ENCODE measurements around the gene TJP3. TPM values are rescaled to one million over a fixed set of nuclear protein-coding genes. Genes with fewer than 3 reads are reported as not detected.
A peak's percentile ranks its signal among the peaks of the same experiment; 100 is the strongest.

The TJP3 gene
- total and polyA plus RNA-seq, 2 experiments from 2014 or later: 23.7 to 49.2 TPM

DNA sequence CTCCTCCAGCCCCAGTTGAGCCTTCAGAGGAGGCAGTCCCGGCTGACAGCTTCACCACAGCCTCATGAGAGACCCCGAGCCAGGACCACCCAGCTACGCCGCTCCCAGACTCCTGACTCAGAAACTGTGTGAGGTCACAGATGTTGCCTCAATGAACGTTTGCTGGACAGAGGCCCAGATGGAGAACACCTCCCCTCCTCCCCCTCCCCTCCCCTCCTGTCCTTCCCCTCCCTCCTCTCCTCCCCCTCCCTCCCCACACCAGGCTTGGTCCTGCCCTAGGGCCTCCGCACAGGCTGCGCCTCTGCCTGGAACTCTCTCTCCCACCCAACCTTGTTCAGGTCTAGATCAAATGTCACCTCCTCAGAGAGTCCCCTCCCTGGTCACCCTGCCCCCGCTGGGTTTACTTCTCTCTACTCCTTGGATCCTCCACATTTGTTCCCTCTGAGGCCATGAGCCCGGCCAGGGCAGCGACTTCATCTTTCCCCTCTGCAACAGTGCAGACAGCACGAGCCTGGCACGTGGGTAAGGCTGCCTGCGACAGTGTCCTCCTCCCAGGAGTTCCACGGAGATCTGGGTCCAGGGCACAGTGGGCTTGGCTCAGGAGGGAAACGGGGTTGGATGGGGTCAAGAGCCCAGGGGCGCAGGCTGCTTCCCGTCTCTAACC is 25.3 kb upstream of the TJP3 start:
- H3K36me3 ChIP-seq (replicated peaks; ENCODE audit: insufficient read depth, low read depth): no peaks in the 10 kb centered on the region
- DNase-seq (ENCODE audit: low spot score): peak; percentile 63
- H3K9me3 ChIP-seq (ENCODE audit: low read depth): no peaks in the 10 kb centered on the region
- H2AFZ ChIP-seq: no peak overlapping the region
- peaks cover 49% of the 10 kb centered on the region for H3K79me2 ChIP-seq
- H3K9me2 ChIP-seq (replicated peaks; ENCODE audit: insufficient read depth): no peaks in the 10 kb centered on the region
- no peaks in the 10 kb centered on the region for H3K27me3 ChIP-seq
- H4K20me1 ChIP-seq (ENCODE audit: insufficient read depth, poor library complexity, severe bottlenecking): peaks cover 3% of the 10 kb centered on the region
- peaks cover 18% of the 10 kb centered on the region for H3K4me1 ChIP-seq (ENCODE audit: insufficient read depth)
- TF ChIP-seq EZH2 (IDR thresholded peaks at IDR 0.05; ENCODE audit: borderline replicate concordance): no peak
- no peak for TF ChIP-seq EZH2phosphoT487 (IDR thresholded peaks at IDR 0.05; ENCODE audit: low read depth, severe bottlenecking, unreplicated experiment)
- TF ChIP-seq, protein P1, sequence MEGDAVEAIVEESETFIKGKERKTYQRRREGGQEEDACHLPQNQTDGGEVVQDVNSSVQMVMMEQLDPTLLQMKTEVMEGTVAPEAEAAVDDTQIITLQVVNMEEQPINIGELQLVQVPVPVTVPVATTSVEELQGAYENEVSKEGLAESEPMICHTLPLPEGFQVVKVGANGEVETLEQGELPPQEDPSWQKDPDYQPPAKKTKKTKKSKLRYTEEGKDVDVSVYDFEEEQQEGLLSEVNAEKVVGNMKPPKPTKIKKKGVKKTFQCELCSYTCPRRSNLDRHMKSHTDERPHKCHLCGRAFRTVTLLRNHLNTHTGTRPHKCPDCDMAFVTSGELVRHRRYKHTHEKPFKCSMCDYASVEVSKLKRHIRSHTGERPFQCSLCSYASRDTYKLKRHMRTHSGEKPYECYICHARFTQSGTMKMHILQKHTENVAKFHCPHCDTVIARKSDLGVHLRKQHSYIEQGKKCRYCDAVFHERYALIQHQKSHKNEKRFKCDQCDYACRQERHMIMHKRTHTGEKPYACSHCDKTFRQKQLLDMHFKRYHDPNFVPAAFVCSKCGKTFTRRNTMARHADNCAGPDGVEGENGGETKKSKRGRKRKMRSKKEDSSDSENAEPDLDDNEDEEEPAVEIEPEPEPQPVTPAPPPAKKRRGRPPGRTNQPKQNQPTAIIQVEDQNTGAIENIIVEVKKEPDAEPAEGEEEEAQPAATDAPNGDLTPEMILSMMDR (IDR thresholded peaks at IDR 0.05; ENCODE audit: poor library complexity): no peak
- H3K4me3 ChIP-seq: no peak overlapping the region
- WGBS (ENCODE audit: low lambda C conversion rate, missing lambda C conversion rate): 73% methylated on average over 17 of the region's 17 CpGs
- peak overlapping the region; percentile 54 for H3K4me2 ChIP-seq
- peak overlapping the region; percentile 78 for H3K27ac ChIP-seq

DNA sequence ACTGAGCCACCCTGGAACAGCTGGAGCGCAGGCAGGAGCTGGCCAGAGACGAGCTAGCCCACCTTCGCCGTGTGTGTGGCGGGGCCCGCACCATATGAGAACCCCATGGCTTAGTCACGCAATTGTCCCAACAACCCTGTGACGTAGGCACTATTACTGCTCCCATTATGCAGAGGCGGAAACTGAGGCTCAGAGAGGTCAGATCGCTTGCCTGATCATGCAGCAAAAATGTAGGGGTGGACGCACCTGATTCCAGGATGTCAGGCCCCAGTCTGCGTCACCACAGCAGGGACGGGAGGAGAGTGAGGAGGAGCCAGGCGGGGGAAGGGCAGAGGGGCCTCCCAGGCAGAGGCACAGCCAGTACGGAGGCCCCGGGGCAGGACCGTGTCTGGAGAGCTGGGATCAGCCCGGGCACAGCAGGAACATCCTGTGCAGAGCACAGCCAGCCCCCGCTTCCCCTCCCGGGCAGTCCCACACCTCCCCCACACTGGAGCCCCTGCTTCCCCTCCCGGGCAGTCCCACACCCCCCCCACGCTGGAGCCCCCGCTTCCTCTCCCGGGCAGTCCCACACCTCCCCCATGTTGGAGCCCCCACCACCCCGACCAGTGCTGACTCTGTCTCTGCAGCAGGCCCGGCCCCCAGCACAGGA is 24.7 kb upstream of the TJP3 start:
- Histone ChIP-seq H3K36me3 (replicated peaks; ENCODE audit: insufficient read depth, low read depth) (no peaks in the 10 kb centered on the region), H3K27ac (peak overlapping the region; percentile 78), H3K4me2 (peak overlapping the region; percentile 54), H2AFZ (no peak overlapping the region), H3K9me3 (ENCODE audit: low read depth) (no peaks in the 10 kb centered on the region), H3K27me3 (no peaks in the 10 kb centered on the region), H3K9me2 (replicated peaks; ENCODE audit: insufficient read depth) (no peaks in the 10 kb centered on the region), H4K20me1 (ENCODE audit: insufficient read depth, poor library complexity, severe bottlenecking) (peaks cover 3% of the 10 kb centered on the region), H3K4me3 (no peak overlapping the region), H3K4me1 (ENCODE audit: insufficient read depth) (peaks cover 24% of the 10 kb centered on the region), H3K79me2 (peaks cover 56% of the 10 kb centered on the region)
- WGBS (ENCODE audit: low lambda C conversion rate, missing lambda C conversion rate): 66% methylated on average over 20 of the region's 26 CpGs
- peak; percentile 59 for DNase-seq (ENCODE audit: low spot score)
- TF ChIP-seq EZH2phosphoT487 (IDR thresholded peaks at IDR 0.05; ENCODE audit: low read depth, severe bottlenecking, unreplicated experiment) (no peak), EZH2 (IDR thresholded peaks at IDR 0.05; ENCODE audit: borderline replicate concordance) (no peak)
- TF ChIP-seq, protein P1 (IDR thresholded peaks at IDR 0.05; ENCODE audit: poor library complexity): no peak

DNA sequence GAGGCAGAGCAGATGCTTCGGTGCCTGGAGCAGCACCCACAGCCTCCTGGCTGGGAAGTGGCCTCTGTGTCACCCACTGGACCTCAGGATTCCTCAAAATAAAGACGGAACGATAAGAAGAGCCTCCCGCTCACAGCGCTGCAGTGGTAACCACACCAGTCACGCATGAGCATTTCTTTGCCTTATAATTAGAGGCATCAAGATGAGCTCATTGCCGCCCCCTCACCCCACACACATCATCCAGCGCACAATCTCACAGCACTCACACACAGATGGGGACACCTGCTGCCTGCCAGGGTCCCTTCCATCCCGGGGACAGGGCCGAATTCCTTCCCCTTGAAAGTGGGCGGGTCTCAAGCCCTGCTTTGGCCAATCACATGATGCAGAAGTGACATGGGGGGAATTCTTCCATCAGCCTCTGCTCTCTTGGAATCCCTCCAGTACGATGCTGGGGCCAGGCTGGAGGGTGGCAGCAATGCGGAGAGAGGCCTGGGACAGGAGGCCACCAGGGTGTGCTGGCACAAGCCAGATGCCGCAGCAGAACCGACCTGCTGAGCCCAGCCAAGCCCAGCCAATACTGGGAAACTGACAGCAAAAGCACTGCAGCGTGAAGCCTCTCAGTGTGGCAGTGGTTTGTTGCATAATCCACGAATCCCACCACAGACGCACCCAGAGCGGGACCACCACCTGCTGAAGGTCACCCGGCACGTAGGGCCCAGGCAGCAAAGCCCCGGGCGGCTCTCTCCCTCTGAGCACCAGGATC is 23.9 kb upstream of the TJP3 start:
- Histone ChIP-seq H4K20me1 (ENCODE audit: insufficient read depth, poor library complexity, severe bottlenecking) (peaks cover 3% of the 10 kb centered on the region), H3K27ac (peak overlapping the region; percentile 78), H3K9me3 (ENCODE audit: low read depth) (no peaks in the 10 kb centered on the region), H3K4me3 (no peak overlapping the region), H3K4me1 (ENCODE audit: insufficient read depth) (peaks cover 26% of the 10 kb centered on the region), H3K27me3 (no peaks in the 10 kb centered on the region), H3K9me2 (replicated peaks; ENCODE audit: insufficient read depth) (no peaks in the 10 kb centered on the region), H2AFZ (no peak overlapping the region), H3K4me2 (peak overlapping the region; percentile 54), H3K36me3 (replicated peaks; ENCODE audit: insufficient read depth, low read depth) (no peaks in the 10 kb centered on the region), H3K79me2 (peaks cover 63% of the 10 kb centered on the region)
- TF ChIP-seq, protein P1 (IDR thresholded peaks at IDR 0.05; ENCODE audit: poor library complexity): no peak
- TF ChIP-seq EZH2 (IDR thresholded peaks at IDR 0.05; ENCODE audit: borderline replicate concordance) (no peak), EZH2phosphoT487 (IDR thresholded peaks at IDR 0.05; ENCODE audit: low read depth, severe bottlenecking, unreplicated experiment) (no peak)
- WGBS (ENCODE audit: low lambda C conversion rate, missing lambda C conversion rate): 85% methylated on average over 23 of the region's 23 CpGs
- DNase-seq (ENCODE audit: low spot score): no peak

Data from hepatocyte (in vitro differentiated cells).